Activated naive CD4-positive, alpha-beta T cell treated with anti-CD3 and anti-CD28 coated beads, Interleukin-2, amount 50 U/mL, for 24 hours (primary cell): Measurements from ENCODE around the gene RAB22A.
"Not testable (repeated sequence)": the region's sequence is repeated elsewhere in the genome, so short reads cannot be mapped to it uniquely, and the experiment has no call there.

Source experiments
- H3K27ac Mint-ChIP-seq: one replicate; pipeline ENCODE4 v1.8.0; 2021; ENCODE audit warnings: mild to moderate bottlenecking, mixed read lengths
- H3K27me3 Mint-ChIP-seq: one replicate; pipeline ENCODE4 v1.8.0; 2021; ENCODE audit warnings: mixed read lengths
- H3K36me3 Mint-ChIP-seq: one replicate; pipeline ENCODE4 v1.8.0; 2021; ENCODE audit warnings: mixed read lengths
- H3K4me1 Mint-ChIP-seq: one replicate; pipeline ENCODE4 v1.8.0; 2021; ENCODE audit warnings: mixed read lengths
- H3K4me3 Mint-ChIP-seq: one replicate; pipeline ENCODE4 v1.8.0; 2021; ENCODE audit warnings: mild to moderate bottlenecking, mixed read lengths
- H3K9me3 Mint-ChIP-seq: one replicate; pipeline ENCODE4 v1.8.0; 2021; ENCODE audit warnings: mixed read lengths

RAB22A gene

GRCh38 chr20:58402827-58403226 is 93.3 kb downstream of the RAB22A start:
- no peak overlapping the region for H3K4me3 Mint-ChIP-seq
- H3K36me3 Mint-ChIP-seq: no peaks in the 10 kb centered on the region
- no peaks in the 10 kb centered on the region for H3K27me3 Mint-ChIP-seq
- H3K4me1 Mint-ChIP-seq: peaks cover 27% of the 10 kb centered on the region
- no peaks in the 10 kb centered on the region for H3K9me3 Mint-ChIP-seq
- H3K27ac Mint-ChIP-seq: no peak overlapping the region

GRCh38 chr20:58403272-58403671 is 93.8 kb downstream of the RAB22A start:
- no peak overlapping the region for H3K4me3 Mint-ChIP-seq
- no peak overlapping the region for H3K27ac Mint-ChIP-seq
- peaks cover 27% of the 10 kb centered on the region for H3K4me1 Mint-ChIP-seq
- H3K36me3 Mint-ChIP-seq: no peaks in the 10 kb centered on the region
- no peaks in the 10 kb centered on the region for H3K9me3 Mint-ChIP-seq
- no peaks in the 10 kb centered on the region for H3K27me3 Mint-ChIP-seq

- Mint-ChIP-seq H3K27me3 (no peaks in the 10 kb centered on the region), H3K4me3 (no peak overlapping the region), H3K27ac (no peak overlapping the region)
Measured at GRCh38 chr20:58405504-58406291, 96.2 kb downstream of the RAB22A start.

GRCh38 chr20:58406422-58407001 is 97.0 kb downstream of the RAB22A start:
- Mint-ChIP-seq H3K36me3 (no peaks in the 10 kb centered on the region), H3K4me1 (peaks cover 43% of the 10 kb centered on the region), H3K9me3 (no peaks in the 10 kb centered on the region), H3K4me3 (no peak overlapping the region), H3K27ac (peak overlapping the region; percentile 68), H3K27me3 (no peaks in the 10 kb centered on the region)

More at GRCh38 chr20:58405504-58406291, 96.2 kb downstream of the RAB22A start:
- Mint-ChIP-seq H3K4me1 (peaks cover 41% of the 10 kb centered on the region), H3K9me3 (no peaks in the 10 kb centered on the region), H3K36me3 (no peaks in the 10 kb centered on the region)

- Mint-ChIP-seq H3K27me3 (no peaks in the 10 kb centered on the region), H3K4me3 (peak overlapping the region; percentile 77), H3K9me3 (no peaks in the 10 kb centered on the region), H3K27ac (peak overlapping the region; percentile 92), H3K4me1 (peaks cover 49% of the 10 kb centered on the region), H3K36me3 (no peaks in the 10 kb centered on the region)
Measured at GRCh38 chr20:58407201-58407873, 97.8 kb downstream of the RAB22A start.

- peak overlapping the region; percentile 92 for H3K27ac Mint-ChIP-seq
- no peaks in the 10 kb centered on the region for H3K36me3 Mint-ChIP-seq
- H3K4me1 Mint-ChIP-seq: peaks cover 49% of the 10 kb centered on the region
- H3K4me3 Mint-ChIP-seq: peak overlapping the region; percentile 77
- no peaks in the 10 kb centered on the region for H3K9me3 Mint-ChIP-seq
- H3K27me3 Mint-ChIP-seq: no peaks in the 10 kb centered on the region
Measured at GRCh38 chr20:58407966-58408557, 98.5 kb downstream of the RAB22A start.

- Mint-ChIP-seq H3K9me3 (no peaks in the 10 kb centered on the region), H3K4me1 (peaks cover 49% of the 10 kb centered on the region), H3K36me3 (no peaks in the 10 kb centered on the region), H3K27ac (peak overlapping the region; percentile 92), H3K27me3 (no peaks in the 10 kb centered on the region), H3K4me3 (peak overlapping the region; percentile 77)
Measured at GRCh38 chr20:58408603-58409246, 99.2 kb downstream of the RAB22A start.

GRCh38 chr20:58414216-58414615 is 104.7 kb downstream of the RAB22A start:
- not testable (repeated sequence) for H3K9me3 Mint-ChIP-seq, H3K36me3 Mint-ChIP-seq, H3K27ac Mint-ChIP-seq, H3K27me3 Mint-ChIP-seq, H3K4me3 Mint-ChIP-seq
- peaks cover 59% of the 10 kb centered on the region for H3K4me1 Mint-ChIP-seq

- not testable (repeated sequence) for H3K4me3 Mint-ChIP-seq, H3K27me3 Mint-ChIP-seq, H3K9me3 Mint-ChIP-seq, H3K36me3 Mint-ChIP-seq
- Mint-ChIP-seq H3K27ac (peak overlapping the region; percentile 17), H3K4me1 (peaks cover 54% of the 10 kb centered on the region)
Measured at GRCh38 chr20:58414786-58415185, 105.3 kb downstream of the RAB22A start.

GRCh38 chr20:58416057-58416456 is 106.5 kb downstream of the RAB22A start:
- Mint-ChIP-seq H3K4me3 (peak overlapping the region; percentile 69), H3K9me3 (no peaks in the 10 kb centered on the region), H3K27me3 (no peaks in the 10 kb centered on the region), H3K4me1 (peaks cover 48% of the 10 kb centered on the region), H3K27ac (peak overlapping the region; percentile 89), H3K36me3 (peaks cover 11% of the 10 kb centered on the region)

GRCh38 chr20:58416835-58417234 is 107.3 kb downstream of the RAB22A start:
- no peaks in the 10 kb centered on the region for H3K9me3 Mint-ChIP-seq
- peak overlapping the region; percentile 89 for H3K27ac Mint-ChIP-seq
- H3K27me3 Mint-ChIP-seq: no peaks in the 10 kb centered on the region
- H3K4me3 Mint-ChIP-seq: peak overlapping the region; percentile 69
- H3K4me1 Mint-ChIP-seq: peaks cover 45% of the 10 kb centered on the region
- H3K36me3 Mint-ChIP-seq: peaks cover 11% of the 10 kb centered on the region
